VCaP (cell line): ENCODE measurements around the gene LYL1.

Source experiments
- H3K27ac ChIP-seq: fragments of 450-650 bp; 2 replicates; pipeline ENCODE4 v1.5.1; 2017
- TF ChIP-seq, protein P1 (sequence below): fragments of 450-650 bp; conservative IDR thresholded peaks from 2 replicates; pipeline ENCODE4 v1.5.1; 2017; ENCODE audit warnings: mild to moderate bottlenecking, moderate library complexity

Gene LYL1

GRCh38 chr19:13127051-13127450 is 24.4 kb upstream of the LYL1 start:
- no peak overlapping the region for H3K27ac ChIP-seq
- TF ChIP-seq, protein P1, sequence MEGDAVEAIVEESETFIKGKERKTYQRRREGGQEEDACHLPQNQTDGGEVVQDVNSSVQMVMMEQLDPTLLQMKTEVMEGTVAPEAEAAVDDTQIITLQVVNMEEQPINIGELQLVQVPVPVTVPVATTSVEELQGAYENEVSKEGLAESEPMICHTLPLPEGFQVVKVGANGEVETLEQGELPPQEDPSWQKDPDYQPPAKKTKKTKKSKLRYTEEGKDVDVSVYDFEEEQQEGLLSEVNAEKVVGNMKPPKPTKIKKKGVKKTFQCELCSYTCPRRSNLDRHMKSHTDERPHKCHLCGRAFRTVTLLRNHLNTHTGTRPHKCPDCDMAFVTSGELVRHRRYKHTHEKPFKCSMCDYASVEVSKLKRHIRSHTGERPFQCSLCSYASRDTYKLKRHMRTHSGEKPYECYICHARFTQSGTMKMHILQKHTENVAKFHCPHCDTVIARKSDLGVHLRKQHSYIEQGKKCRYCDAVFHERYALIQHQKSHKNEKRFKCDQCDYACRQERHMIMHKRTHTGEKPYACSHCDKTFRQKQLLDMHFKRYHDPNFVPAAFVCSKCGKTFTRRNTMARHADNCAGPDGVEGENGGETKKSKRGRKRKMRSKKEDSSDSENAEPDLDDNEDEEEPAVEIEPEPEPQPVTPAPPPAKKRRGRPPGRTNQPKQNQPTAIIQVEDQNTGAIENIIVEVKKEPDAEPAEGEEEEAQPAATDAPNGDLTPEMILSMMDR: no peak

- no peak overlapping the region for H3K27ac ChIP-seq
- TF ChIP-seq, protein P1: no peak
Observed at GRCh38 chr19:13122980-13123957, 20.6 kb upstream of the LYL1 start.

GRCh38 chr19:13122275-13122878 is 19.7 kb upstream of the LYL1 start:
- no peak overlapping the region for H3K27ac ChIP-seq
- TF ChIP-seq, protein P1: no peak

DNA sequence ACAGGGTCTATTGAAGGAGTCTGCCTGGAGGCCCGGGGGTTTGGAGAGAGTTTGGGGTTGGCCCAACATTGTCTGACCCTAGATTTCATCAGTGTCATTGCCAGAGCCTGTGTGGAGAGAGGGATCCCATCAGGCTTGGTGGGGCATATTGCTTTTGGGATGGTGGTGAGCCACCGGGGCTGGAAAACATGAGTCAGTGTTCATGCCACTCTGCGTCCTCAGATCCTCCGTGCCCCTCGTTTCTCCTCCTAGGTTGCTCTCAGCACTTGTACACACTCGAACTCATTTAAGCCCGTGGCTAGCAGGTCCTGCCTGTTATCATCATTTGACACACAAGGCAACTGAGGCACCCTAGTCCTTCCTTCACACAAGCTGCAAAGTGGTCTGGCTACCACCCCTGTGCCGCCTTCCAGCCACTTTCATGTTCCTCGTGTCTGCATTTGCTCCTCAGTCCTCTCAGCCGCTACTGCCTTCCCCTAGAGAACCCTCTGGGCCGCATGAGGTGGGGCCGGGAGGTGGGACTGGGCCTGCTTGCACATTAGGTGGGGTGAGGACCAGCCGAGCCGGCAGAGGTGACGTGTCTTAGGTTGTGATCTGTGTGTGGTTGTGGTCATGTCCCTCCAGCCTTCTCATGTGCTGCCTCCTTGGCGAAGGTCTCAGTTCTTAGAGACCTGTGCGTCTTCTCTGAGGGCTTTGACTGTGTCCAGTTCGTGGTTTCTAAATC is 19.1 kb upstream of the LYL1 start:
- TF ChIP-seq, protein P1: no peak
- no peak overlapping the region for H3K27ac ChIP-seq

DNA sequence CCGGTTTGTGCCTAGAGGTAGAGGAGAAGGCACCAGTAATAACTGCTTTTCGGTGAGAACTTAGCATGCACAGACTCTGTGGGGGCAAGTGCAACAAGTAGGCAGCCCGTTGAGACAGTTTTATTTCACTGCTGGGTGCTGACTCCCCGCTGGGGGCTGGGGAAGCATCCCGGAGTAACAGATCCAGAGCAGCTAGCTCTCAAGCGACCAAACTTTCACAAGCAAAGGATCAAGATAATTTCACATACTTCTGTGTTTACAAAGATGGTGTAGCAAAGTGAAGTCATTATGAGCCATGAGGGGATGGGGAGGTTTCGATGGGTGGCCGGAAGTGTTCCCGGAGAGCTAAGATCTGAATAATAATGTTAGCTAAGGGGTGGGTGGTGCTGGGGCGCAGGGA is 18.2 kb upstream of the LYL1 start:
- TF ChIP-seq, protein P1: no peak
- no peak overlapping the region for H3K27ac ChIP-seq

- TF ChIP-seq, protein P1: no peak
- no peak overlapping the region; the same call in 1 of the 2 replicates for H3K27ac ChIP-seq
Observed at GRCh38 chr19:13120031-13120430, 17.4 kb upstream of the LYL1 start.

- H3K27ac ChIP-seq: peak overlapping the region; percentile 84; the same call in 1 of the 2 replicates
Observed at GRCh38 chr19:13119627-13120026, 17.0 kb upstream of the LYL1 start.

More at GRCh38 chr19:13119627-13120026, 17.0 kb upstream of the LYL1 start:
- TF ChIP-seq, protein P1: no peak
